Measurements from ENCODE around the gene BRPF1.

DNA sequence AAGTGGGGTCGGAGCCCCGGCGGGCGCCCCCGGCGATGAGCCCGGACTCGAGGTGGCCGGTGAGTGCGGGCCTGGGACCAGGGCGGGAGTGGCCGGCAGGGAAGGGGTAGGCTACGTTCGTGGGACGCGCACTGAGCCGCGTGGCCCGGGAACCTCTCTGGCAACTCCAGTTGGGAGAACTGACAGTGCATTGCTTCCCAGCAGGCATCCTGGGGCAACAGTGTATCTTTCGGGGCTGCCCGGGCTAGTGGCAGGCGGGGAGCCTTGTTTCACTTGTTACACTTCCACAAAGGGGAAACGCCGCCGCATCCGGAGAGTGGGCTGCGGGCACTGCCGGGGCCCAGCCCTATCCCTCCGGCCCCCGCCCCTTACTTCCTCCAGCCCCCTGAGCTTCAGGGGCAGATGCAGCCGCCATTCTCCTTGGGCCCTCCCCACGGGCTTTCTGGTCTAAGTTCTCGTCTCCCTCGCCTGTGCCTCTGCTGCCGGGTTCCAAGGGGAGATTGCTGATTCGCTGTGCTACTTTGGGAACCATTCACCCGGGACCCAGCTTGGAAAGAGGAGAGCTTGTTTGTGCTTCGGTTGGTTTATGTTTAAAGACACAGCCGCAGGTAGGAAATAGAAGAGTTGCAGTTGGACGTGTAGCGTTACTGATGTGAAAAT is 675 bp downstream of the BRPF1 start:
- TF ChIP-seq, protein P1, sequence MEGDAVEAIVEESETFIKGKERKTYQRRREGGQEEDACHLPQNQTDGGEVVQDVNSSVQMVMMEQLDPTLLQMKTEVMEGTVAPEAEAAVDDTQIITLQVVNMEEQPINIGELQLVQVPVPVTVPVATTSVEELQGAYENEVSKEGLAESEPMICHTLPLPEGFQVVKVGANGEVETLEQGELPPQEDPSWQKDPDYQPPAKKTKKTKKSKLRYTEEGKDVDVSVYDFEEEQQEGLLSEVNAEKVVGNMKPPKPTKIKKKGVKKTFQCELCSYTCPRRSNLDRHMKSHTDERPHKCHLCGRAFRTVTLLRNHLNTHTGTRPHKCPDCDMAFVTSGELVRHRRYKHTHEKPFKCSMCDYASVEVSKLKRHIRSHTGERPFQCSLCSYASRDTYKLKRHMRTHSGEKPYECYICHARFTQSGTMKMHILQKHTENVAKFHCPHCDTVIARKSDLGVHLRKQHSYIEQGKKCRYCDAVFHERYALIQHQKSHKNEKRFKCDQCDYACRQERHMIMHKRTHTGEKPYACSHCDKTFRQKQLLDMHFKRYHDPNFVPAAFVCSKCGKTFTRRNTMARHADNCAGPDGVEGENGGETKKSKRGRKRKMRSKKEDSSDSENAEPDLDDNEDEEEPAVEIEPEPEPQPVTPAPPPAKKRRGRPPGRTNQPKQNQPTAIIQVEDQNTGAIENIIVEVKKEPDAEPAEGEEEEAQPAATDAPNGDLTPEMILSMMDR (IDR thresholded peaks at IDR 0.05): no peak
- TF ChIP-seq POLR2A (IDR thresholded peaks at IDR 0.05): no peak
